CD1c-positive myeloid dendritic cell (primary cell): Measurements from ENCODE around the gene CXCL12.

Experiments used
- DNase-seq: peaks from one replicate; pipeline ENCODE4 v3.0.0-alpha.2; 2016; ENCODE audit errors: extremely low spot score

Gene CXCL12

DNA sequence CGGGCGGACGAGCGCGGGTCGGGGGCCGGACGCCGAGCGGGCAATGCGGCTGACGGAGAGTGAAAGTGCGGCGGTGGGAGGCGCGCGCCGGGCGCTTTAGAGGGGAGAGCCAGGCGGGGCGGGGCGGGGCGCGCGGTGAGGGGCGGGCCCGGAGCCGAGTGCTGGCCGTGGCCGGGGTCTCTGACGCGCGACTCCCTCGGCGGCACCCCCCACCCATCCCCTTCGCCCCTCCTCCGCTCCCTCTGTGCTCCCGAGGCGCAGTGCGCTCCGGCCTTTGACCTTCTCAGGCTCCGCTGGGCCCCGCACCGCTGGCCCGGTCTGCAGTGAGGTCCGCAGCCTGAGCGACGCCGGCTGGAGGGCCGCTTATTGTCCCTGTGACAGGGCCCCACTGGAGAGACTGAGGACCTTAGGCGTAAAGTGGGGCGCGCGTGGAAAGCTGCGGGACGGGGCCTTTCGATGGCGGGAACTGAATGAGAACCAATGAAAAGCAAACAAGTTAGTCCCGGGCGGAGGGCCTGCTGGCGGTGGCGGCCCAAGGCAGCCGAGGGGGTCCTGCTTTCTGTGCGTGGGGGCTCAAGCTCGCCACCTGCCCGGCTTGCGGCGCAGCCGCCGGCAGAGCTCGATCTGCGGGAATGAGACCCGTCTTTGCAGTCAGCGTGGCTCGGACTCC, at the start of gene CXCL12:
Gene CXCL12, minus strand, starts transcription at position 72 of the 670 bp plus-strand sequence. CDS start 92 bp downstream, outside the sequence.
- no peak for DNase-seq

DNA sequence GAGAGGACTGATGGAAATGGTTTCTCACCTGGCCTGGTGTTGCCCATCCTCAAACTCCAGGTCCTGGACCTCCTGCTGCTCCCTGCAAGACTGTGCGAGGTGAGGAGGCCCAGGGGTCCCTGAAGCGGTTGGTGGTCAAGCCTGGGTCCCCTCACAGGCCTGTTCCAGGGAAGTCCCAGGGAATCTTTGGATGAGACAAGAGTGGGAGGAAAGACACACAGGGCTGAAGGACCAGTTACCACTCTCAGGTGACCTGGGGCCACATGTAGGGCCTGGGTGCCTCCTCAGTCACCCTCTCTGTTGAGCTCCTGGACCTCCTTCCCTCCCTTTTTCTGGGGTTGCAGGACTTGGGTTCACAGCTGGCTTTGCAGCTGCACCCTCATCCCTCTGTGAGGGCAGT, 42.6 kb upstream of the CXCL12 start:
- no peak for DNase-seq

DNA sequence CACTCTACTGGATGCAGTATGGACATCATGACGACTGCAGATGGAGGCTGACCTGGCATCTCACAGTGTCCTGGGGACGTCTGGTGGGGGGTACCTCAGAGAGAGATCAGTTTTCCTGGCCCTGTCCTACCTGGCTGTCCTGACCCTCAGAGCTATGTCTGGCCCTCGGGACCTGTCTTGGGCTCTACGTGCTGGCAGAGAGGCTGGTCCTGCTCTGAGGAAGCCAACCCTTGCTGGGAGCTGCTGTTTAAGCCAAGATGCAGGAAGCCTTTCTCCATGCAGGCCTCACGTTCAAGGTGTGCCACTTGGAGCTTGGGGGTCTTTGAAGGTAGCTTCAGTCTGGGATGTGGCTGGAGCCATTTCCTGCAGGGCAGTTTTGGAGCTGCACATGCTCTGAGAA, 42.1 kb upstream of the CXCL12 start:
- DNase-seq: no peak

DNA sequence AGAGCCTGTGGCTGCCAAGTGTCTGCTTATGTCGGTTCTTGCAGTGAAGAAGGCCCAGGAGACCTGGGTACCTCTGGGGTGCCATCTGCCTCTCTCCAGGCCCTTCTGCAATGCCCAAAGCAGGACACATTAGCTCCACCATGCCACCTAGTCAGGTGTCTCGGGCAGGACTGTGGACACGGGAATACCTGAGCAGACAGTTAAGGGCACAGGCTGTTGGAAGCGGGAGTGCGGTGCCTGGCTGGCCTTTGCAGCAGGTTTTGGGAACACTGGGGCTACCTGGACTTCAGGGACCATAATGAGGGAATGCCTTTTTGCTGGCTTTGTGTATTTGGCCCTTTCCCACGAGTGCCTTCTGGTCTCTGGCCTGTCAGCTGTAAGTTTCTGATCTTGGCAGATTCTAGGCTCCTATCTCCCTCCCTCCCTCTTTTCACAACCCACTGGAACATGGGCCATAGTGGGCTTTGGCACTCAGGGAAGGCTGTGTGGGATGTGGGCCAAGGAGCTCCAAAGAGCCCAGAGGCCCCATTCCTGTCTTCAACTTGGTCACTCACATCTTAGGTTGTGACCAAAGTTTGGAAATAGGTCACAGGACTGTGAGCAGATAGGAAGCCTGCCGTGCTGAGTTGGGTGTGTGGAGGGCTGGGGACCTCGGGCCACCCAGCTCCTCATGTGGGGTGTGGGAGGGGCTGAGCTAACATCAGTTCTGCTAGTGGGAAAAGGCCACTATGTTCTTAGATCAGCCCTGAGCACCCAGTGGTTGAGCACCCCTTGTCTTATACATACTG, 41.5 kb upstream of the CXCL12 start:
- no peak for DNase-seq

DNA sequence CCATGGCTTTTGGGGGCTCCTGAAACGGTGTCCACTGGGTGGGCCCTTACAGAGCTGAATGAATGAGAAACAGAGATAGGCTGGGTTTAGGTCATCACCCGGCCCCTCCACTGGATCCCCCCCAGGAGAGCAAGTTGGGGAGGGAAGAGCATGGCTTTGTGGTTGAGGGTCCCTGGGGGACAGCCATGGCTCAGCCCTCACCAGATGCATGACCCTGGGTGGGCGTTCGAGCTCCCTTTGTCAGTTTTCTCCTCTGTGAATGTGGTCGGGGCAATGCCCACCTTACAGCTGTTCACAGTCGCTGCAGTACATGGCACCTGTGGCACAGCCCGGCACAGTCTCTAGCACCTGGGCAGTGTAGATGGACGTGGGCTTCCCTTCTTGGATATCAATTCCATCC, 40.6 kb upstream of the CXCL12 start:
- DNase-seq: no peak

DNA sequence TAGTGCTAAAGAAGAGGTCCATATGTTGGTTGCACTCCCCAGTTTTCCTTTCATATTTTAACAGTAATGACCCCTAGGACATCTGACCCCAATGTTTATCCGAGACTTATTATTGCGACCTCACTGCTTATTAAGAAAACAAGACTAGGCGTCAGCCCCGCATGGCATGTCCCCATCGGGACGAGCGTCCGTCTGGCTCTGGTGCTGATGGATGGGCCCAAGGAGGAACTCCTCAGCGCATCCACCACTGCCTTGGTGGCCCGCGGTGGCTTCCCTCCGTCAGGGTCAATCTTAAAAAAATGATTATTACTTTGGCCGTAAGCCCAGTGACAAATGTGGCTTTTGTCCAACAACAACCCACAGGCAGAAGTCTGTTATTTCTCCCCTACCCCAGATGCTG, 40.1 kb upstream of the CXCL12 start:
- no peak for DNase-seq

DNA sequence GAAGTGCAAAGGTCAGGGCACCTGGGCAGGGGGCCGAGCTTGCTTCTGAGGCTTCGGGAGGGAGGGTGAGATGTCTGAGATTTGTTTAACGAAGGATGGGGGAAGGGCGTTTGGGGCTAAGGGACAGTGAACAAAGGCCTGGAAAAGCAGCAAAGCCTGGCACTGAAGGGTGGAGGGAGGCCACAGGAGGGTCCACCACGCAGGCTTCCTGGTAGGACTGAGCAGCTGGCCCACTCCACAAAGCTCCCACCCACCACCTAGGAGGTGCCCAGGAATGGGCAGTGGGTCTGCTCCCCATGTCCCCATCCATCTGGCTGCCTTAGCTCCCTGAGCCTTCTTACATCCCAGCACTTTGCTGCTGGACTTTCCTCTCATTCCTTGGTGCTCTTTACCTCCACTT, 39.4 kb upstream of the CXCL12 start:
- DNase-seq: no peak

DNA sequence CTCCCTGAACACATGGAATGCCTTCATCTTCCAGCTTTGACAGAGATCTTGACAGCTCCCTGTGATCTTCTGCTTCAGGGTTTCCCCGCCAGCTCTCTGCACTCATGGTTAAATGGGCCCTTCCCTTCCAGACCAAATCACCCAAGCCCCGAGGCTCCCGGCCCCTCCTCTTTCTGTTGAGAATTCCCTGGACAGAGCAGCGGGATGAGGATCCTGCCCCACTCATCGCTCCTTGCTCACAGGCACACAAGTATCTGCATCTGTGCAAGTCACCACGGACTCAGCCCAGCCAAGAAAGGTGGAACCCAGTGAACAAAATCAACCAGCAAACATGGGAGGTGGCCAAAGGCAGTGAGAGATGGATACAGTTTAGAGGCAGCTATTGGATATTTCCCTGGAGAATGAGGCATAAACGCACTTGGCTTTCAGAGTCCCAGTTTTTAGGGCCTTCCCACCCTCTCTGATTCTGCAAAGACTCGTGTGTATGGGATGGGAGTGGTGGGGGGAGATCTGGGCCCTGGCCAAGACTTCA, 37.7 kb upstream of the CXCL12 start:
- DNase-seq: no peak

DNA sequence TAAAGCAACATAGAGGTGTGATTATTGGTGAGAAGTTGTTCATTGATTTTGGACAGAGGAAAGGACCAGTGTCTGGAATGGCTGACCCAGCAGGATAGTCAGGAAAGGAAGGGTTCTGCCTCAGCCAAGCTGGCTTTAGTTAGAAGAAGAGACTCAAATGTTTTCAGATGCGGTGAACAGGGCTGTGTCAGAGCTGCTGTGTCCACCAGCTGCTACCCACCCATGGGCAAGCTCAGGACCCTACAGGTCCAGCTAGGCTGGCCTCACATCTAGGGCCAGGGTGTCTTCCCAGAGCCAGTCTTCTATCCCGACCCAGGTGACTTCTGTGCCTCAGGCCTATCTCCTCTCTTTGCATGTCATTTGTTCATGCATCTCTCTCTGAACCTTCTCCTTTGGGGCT, 37.3 kb upstream of the CXCL12 start:
- DNase-seq: no peak

DNA sequence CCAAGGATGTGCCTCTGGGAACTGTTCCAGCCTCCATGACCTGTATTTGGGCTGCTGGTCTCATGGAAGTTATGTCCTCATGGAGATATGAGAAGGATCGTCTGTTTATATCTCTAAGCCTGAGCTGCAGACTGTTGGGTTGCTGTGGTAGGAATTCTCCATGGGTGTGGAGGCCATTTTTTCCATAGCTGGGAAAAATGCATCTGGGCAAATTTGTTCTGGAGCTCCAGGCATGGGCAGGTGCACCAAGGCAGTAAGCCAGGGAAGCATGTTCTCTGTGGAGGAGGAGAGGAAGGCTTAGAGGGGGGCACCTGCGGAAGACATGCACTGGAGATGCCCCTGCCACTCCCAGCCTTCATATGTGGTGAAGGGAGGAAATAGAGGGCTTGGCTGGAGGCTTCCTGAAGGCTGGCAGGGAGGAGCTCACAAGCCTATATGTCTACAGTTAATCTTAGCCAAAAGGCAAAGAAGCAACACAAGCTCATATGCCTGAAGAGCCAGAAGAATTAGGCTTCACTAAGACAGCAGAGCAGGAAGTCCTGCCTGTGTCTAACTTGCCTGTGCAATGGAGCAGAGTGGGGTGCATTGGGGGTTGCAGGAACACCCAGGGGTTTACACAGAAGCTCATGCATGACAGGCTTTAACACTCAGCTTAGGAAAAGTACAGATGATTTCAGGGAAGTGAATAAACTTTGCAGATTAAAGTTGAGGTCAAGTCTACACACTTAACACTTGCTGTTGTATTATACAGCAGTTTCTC, 35.1 kb upstream of the CXCL12 start:
- no peak for DNase-seq

DNA sequence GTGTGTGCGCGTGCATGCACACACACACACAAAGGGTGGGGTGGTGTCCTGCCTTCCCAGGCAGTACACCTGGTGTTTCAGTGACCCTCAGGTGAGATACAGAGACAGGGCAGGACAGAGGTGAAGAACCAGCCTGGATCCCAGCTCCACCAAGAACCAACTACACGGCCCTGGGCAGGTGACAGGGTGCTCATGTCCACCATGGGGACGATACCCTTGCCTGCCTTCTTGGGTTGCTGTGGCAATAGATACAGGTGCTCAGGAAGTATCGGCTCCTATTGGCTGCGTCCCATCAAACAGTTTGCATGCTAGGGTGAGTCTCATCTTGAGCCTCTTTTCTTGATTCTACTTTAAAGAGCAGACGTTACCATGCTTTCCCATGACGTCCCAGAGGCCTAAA, 33.7 kb upstream of the CXCL12 start:
- no peak for DNase-seq

DNA sequence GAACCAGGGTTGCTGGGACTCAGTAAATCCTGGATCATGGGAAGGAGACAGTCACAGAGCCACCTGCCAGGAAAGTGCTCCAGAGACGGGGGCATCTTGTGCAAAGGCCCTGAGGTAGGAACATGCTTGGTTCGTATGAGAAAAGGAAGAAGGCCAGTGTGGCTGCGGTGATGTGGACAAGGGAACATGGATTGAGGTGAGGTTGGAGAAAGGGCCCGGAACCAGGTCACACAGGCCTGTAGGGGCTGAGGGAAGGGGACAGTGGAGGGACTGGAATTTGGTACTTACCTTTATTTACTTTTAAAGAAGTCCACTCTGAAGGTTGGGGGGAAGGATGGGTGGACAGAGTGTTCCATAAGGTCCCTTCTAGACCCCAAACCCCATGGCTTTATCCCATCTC, 32.9 kb upstream of the CXCL12 start:
- DNase-seq: no peak

DNA sequence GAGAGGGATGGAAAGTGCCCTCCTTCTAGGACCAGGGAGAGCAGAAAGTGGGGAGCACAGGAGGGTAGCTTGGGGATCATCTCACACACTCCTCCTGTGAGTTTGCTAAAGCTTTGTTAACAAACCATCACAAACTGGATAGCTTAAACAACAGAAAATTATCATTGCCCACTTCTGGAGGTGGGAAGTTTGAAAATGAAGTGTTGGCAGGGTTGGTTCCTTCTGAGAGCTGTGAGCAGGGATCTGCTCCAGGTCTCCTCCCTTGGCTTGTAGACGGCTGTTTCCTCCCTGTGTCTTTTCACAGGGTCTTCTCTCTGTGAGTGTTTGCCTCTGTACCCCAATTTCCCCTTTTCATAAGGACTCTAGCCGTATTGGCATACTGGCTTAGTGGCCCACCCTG, 32.0 kb upstream of the CXCL12 start:
- no peak for DNase-seq

DNA sequence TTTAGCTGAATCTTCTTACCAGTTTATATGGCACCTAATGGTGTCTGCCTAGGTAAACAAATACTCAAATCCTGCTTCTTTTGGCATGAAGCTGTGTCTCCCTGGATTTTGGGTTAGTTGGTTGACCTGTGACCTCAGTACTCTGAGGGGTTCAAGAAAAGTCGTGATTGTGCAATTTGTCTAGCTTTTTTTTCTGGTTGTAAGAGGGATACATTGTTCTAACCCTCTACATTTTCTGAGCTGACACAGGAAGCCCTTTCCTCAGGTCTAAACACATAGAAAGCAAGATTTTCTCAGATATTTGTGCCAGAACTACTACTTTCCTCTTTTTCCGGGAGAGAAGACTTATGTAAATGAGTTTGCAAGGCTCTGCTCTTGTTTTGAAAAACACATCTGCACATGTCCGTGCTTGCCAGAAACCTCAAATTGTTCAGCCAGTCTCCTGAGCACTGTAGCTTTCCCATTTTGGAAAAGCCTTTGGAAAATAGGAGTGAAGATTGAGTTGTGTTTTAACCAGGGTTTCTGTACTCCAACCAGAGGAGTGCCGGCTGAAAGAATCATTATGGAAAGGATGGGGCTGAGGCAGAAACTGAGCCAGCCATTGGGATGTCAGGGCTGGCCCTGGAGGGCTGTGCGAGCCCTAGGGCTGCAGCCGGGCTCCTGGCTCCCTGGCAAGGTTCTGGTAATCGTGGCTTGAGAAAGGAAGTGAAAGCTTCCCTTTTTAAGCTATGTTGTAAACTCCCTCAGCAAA, 31.3 kb upstream of the CXCL12 start:
- peak; percentile 6 for DNase-seq

DNA sequence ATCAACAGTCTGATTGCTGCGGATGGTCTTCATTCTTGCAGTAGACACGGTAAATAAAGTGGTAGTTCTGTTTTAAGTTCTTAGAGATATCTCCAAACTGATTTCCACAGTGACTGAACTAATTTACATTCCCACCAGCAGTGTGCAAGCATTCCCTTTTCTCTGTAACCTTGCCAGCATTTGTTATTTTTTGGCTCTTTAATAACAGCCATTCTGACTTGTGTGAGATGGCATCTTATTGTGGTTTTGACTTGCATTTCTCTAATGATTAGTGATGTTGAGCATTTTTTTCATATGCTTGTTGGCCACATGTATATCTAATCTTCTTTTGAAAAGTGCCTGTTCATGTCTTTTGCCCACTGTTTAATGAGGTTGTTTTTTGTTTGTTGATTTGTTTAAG, 30.2 kb upstream of the CXCL12 start:
- no peak for DNase-seq

DNA sequence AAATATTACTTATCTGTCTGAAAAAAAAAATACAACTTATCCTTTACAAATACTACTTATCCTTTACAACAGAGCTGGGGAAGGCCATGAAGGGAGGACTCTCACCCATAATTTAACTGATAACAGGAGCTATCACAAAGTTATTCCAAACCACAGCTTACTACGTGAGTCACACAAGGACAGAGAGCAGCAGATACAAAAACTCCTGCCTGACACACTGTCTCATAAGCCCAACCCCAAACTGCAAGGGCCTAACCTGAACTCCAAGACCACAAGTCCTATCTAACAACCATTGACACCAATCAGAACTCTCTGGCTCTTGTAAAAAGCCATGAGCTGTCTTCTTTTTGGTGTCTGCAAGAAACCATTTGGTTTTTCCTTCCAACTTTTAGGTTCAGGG, 28.5 kb upstream of the CXCL12 start:
- DNase-seq: no peak

DNA sequence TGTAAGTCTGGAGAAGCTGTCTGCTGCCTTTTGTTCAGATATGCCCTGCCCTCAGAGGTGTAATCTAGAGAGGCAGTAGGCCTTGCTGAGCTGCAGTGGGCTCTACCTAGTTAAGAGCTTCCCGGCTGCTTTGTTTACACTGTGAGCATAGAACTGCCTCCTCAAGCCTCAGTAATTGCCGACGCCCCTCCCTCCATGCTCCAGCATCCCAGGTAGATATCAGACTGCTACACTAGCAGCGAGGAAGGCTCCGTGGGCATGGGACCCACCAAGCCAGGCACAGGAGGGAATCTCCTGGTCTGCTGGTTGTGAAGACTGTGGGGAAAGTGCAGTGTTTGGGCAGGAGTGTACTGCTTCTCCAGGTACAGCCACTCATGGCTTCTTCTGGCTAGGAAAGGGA, 26.4 kb upstream of the CXCL12 start:
- no peak for DNase-seq

DNA sequence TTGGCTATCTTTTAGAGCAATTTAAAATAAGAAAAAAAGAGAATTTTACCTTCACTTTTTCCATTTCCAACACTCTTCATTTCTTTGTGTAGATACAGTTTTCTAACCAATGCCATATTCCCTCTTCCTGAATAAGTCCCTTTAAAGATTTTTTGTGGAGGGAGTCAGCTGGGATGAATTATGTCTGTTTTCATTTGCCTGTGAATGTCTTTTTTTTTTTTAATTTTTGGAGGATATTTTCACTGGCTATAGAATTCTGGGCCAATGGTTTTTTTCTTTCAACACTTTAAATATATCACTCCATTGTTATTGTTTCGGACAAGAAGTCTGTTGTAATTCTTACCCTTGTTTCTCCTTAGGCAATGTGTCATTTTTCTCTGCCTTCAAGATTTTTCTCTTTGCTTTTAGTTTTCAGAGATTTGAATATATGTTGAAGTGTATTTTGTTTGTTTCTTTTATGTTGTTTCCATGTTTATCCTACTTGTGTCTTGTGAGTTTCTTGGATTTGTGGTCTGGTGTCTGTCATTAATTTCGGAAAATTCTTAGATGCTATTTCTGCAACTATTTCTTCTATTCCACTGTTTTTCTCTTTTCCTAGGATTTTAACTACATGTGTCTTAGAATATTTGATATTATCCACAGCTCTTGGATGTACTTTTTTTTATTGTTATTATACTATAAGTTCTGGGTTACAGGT, 20.0 kb upstream of the CXCL12 start:
- DNase-seq: no peak

DNA sequence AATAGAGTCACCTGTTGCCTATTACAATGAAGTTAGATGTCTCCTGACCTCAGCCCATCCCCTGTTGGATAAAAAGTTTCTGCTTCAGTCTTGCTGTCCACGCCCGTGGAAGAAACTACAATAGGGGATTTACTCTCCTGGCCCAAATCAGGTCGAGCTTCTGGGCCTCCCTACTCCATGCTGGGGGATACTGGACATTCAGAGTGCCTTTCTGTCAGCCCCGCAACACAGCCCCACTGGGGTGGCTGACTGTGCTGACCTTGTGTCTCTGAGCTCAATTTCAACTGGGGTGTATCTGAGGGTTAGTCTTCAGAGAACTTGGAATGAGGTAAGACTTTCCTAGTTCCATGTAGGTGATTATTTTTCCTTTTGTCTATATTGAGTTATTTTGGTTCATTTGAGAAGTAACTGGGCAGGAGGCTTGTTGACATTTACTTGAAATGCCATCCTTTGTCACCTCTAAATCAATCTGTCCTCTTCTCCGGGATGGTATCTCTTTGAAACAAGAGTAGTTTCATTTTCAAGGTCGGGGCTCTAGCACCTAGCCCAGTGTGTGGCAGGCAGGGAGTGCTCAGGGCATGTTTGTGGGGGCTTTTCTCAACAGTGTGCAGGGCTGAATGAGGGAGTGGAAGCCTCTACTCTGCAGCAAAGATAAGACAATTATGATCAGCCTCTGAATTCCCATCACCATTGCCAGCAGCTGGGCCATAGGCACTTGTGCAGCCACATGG, 17.7 kb upstream of the CXCL12 start:
- DNase-seq: no peak

DNA sequence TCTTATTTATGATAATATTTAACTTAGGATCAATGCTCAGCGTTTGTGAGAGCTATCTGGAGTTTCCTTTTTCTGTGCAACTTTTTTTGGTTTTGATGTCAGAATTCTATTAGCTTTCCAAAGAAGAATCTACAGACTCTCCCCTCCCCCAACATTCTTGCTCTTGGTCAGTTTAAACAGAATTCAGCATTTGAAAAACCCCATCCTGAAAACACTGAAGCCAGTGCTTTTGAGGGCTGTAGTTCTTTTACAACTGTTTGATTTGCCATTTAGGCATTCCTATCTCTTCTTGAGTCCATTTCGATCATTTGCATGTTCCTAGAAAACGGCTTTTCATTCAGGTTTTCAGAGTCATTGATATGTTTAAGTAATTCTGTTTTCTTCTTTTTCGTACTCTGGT, 15.6 kb upstream of the CXCL12 start:
- no peak for DNase-seq
